Measurements from ENCODE around the gene FAM171A1.
"Not testable (repeated sequence)": the region's sequence is repeated elsewhere in the genome, so short reads cannot be mapped to it uniquely, and the experiment has no call there.

FAM171A1 gene

GRCh38 chr10:15279236-15279635 is 91.9 kb downstream of the FAM171A1 start:
- no peak for DNase-seq

GRCh38 chr10:15278786-15279185 is 92.3 kb downstream of the FAM171A1 start:
- no peak for DNase-seq

- DNase-seq: not testable (repeated sequence)
Observed at GRCh38 chr10:15276039-15276438, 95.0 kb downstream of the FAM171A1 start.

GRCh38 chr10:15269838-15270237 is 101.3 kb downstream of the FAM171A1 start:
- not testable (repeated sequence) for DNase-seq

- no peak for DNase-seq
Observed at GRCh38 chr10:15267496-15267895, 103.6 kb downstream of the FAM171A1 start.

GRCh38 chr10:15266117-15266516 is 105.0 kb downstream of the FAM171A1 start:
- DNase-seq: no peak

GRCh38 chr10:15265558-15265957 is 105.5 kb downstream of the FAM171A1 start:
- no peak for DNase-seq

- DNase-seq: no peak
Observed at GRCh38 chr10:15265056-15265455, 106.0 kb downstream of the FAM171A1 start.

GRCh38 chr10:15263657-15264323 is 107.3 kb downstream of the FAM171A1 start:
- DNase-seq: no peak

GRCh38 chr10:15262036-15262713 is 108.9 kb downstream of the FAM171A1 start:
- DNase-seq: no peak

GRCh38 chr10:15259136-15259535 is 112.0 kb downstream of the FAM171A1 start:
- DNase-seq: no peak

GRCh38 chr10:15258255-15258654 is 112.8 kb downstream of the FAM171A1 start:
- no peak for DNase-seq

- no peak for DNase-seq
Observed at GRCh38 chr10:15255961-15256360, 115.1 kb downstream of the FAM171A1 start.

GRCh38 chr10:15254808-15255648 is 116.1 kb downstream of the FAM171A1 start:
- peak; percentile 77 for DNase-seq

- peak; percentile 3 for DNase-seq
Observed at GRCh38 chr10:15253951-15254807, 116.9 kb downstream of the FAM171A1 start.

GRCh38 chr10:15252396-15252795 is 118.7 kb downstream of the FAM171A1 start:
- DNase-seq: no peak

- no peak for DNase-seq
Observed at GRCh38 chr10:15251791-15252380, 119.2 kb downstream of the FAM171A1 start.

GRCh38 chr10:15245530-15245929 is 125.6 kb downstream of the FAM171A1 start:
- peak; percentile 24 for DNase-seq

- DNase-seq: no peak
Observed at GRCh38 chr10:15244635-15245197, 126.4 kb downstream of the FAM171A1 start.

GRCh38 chr10:15242261-15242840 is 128.7 kb downstream of the FAM171A1 start:
- peak; percentile 34 for DNase-seq

- DNase-seq: peak; percentile 26
Observed at GRCh38 chr10:15241306-15241705, 129.8 kb downstream of the FAM171A1 start.
